Large intestine (tissue), 3 donors: ENCODE data around the gene RC3H2. TPM values are rescaled to one million over a fixed set of nuclear protein-coding genes. Genes with fewer than 3 reads are reported as not detected.
"Not testable (repeated sequence)": the region's sequence is repeated elsewhere in the genome, so short reads cannot be mapped to it uniquely, and the experiment has no call there.

ENCODE experiments used
- DNase-seq, 2 donors: peaks; one replicate each; pipeline versions ENCODE4 v3.0.0 to v3.0.0-alpha.2; 2013
- H3K27ac ChIP-seq: one replicate; pipeline ENCODE4 v1.5.1; 2013; ENCODE audit warnings: low read length
- H3K27me3 ChIP-seq: 2 replicates; pipeline ENCODE4 v1.6.1; 2013; ENCODE audit warnings: low read length; ENCODE audit not compliant: control insufficient read depth, insufficient read depth
- H3K36me3 ChIP-seq: 2 replicates; pipeline ENCODE4 v1.6.1; 2013; ENCODE audit warnings: low read length; ENCODE audit not compliant: control insufficient read depth, insufficient read depth
- H3K4me1 ChIP-seq: one replicate; pipeline ENCODE4 v1.6.1; 2013; ENCODE audit warnings: low read length; ENCODE audit not compliant: control insufficient read depth, insufficient read depth
- H3K4me3 ChIP-seq: one replicate; pipeline ENCODE4 v1.5.1; 2013; ENCODE audit warnings: low read length
- H3K9me3 ChIP-seq: one replicate; pipeline ENCODE4 v1.6.1; 2013; ENCODE audit warnings: mild to moderate bottlenecking, low read depth, low read length, moderate library complexity; ENCODE audit not compliant: control insufficient read depth
- WGBS: methylation state at CpG from one replicate; pipeline ENCODE4 v1.1.5; 2013; ENCODE audit warnings: low lambda C conversion rate; ENCODE audit not compliant: insufficient coverage; 5-methylcytosine and 5-hydroxymethylcytosine counted together
- polyA plus RNA-seq: library from polyadenylated mRNA; unstranded; fragments of 120-200 nt; gene quantifications from one replicate; pipeline ENCODE4 v1.2.1, GENCODE V29; 2013

The RC3H2 gene
- polyA plus RNA-seq, 1 donor, result 27.1 TPM

DNA sequence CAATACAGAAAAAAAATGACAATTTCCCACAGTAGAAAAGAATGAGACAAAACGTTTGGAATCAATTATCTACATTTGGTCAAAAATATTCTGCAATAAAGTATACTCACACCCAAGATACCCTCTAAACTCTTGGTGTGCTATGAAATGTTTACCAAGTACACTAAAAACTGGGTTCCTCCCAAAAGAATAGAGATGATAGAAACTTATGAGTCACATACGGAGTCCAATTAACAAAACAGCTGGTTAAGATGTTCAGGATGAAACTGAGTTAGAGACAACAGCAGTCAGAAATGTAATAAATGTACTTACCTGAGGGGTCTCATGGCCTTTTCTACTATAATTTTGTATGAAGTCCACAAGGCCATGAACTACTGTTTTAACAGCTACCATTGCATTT is 25.7 kb downstream of the RC3H2 start:
- Histone ChIP-seq H3K27ac (no peak overlapping the region), H3K4me1 (no peaks in the 10 kb centered on the region), H3K4me3 (no peak overlapping the region), H3K9me3 (no peaks in the 10 kb centered on the region), H3K27me3 (no peaks in the 10 kb centered on the region), H3K36me3 (peaks cover 56% of the 10 kb centered on the region)
- DNase-seq, result no peak
- WGBS, result no CpG with 5 or more reads among the region's 2 CpGs

DNA sequence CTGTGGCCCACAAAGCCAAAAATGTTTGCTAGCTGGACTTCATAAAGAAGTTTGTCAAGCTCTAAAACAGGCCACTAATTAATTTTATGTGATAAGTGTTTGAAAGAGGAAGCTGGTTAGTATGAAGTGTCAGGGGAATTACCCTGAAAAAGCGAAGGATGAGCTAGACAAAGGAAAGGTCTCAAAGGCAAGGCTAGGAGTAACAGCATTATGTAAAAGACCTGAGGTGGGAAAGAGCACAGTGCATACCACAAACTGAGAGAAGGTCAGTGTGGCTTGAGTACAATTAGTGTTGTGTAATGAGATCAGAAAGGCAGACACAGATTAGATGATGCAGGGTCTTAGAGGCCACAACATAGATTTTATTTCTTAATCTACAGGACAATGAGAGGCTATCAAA is 29.6 kb downstream of the RC3H2 start:
- Histone ChIP-seq H3K27ac (no peak overlapping the region), H3K4me3 (no peak overlapping the region), H3K36me3 (peaks cover 66% of the 10 kb centered on the region), H3K4me1 (no peaks in the 10 kb centered on the region), H3K9me3 (no peaks in the 10 kb centered on the region), H3K27me3 (no peaks in the 10 kb centered on the region)
- no peak for DNase-seq
- WGBS, result 100% methylated on average over 1 of the region's 1 CpG

DNA sequence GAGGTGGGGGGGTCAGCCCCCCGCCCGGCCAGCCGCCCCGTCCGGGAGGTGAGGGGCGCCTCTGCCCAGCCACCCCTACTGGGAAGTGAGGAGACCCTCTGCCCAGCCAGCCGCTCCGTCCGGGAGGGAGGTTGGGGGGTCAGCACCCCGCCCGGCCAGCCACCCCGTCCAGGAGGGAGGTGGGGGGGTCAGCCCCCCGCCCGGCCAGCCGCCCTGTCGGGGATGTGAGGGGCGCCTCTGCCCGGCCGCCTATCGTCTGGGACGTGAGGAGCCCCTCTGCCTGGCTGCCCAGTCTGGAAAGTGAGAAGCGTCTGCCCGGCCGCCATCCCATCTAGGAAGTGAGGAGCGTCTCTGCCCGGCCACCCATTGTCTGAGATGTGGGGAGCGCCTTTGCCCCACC is 37.9 kb downstream of the RC3H2 start:
- H3K9me3 ChIP-seq, DNase-seq, H3K4me3 ChIP-seq, H3K27me3 ChIP-seq, H3K27ac ChIP-seq, H3K4me1 ChIP-seq: not testable (repeated sequence)
- peaks cover 29% of the 10 kb centered on the region for H3K36me3 ChIP-seq
- WGBS, result no CpG with 5 or more reads among the region's 27 CpGs

DNA sequence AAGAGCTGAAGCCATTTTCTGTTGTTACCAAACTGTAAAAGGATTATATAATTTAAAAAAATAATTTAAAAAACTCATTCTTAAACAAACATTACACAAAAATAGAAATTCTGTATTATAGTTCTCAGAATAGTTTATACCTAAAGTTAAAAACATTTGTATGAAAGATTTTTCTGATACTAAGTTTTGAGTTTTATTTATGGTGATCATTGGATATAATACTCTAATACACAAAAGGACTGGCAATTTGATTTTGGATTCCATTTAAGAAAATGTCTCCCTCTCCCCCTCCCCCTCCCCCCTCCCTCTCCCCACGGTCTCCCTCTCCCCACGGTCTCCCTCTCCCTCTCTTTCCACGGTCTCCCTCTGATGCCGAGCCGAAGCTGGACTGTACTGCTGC is 39.1 kb downstream of the RC3H2 start:
- no peak overlapping the region for H3K27ac ChIP-seq
- H3K4me3 ChIP-seq, result no peak overlapping the region
- no CpG with 5 or more reads among the region's 5 CpGs for WGBS
- DNase-seq, result no peak
- no peaks in the 10 kb centered on the region for H3K27me3 ChIP-seq
- peaks cover 22% of the 10 kb centered on the region for H3K36me3 ChIP-seq
- no peaks in the 10 kb centered on the region for H3K4me1 ChIP-seq
- no peaks in the 10 kb centered on the region for H3K9me3 ChIP-seq

DNA sequence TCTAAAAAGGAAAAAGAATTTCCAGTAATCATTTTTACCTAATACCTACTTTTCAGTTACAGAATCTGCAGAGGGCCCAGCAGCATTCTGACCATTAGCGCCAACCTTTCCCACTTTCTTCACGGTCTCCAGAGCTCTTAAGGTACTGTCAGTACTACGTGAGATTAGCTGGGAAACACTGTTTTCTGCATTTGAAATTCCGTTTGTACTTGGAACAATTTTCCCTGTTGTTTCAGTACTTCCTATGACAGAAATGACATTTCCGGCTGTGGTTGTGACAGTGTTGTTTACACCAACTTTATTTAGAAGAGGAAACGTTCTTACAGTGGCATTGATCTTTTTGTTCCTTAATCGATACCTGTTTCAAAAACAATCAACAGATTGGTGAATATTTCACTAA is 39.9 kb downstream of the RC3H2 start:
- Histone ChIP-seq H3K9me3 (no peaks in the 10 kb centered on the region), H3K36me3 (peaks cover 20% of the 10 kb centered on the region), H3K4me1 (no peaks in the 10 kb centered on the region), H3K27me3 (no peaks in the 10 kb centered on the region), H3K27ac (no peak overlapping the region), H3K4me3 (no peak overlapping the region)
- WGBS, result 90% methylated on average over 2 of the region's 7 CpGs
- no peak for DNase-seq

DNA sequence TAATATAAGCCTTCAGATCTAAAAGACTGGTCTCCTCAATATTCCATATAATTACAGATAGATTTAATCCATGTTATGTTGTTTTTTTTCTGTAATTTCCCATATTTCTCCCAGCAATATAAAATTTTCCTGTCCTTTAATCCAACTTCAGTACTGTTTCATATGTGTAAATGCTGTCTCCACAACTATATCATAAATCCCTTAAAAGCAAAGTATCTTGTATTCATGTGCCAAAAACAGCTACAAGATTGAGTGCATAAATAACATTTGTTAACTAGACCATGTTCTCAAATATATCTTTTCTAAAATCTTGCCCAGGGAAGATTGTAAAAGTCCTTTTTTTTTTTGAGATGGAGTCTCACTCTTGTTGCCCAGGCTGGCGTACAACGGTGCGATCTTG is 41.8 kb downstream of the RC3H2 start:
- Histone ChIP-seq H3K36me3 (peaks cover 29% of the 10 kb centered on the region), H3K4me1 (no peaks in the 10 kb centered on the region)
- WGBS, result no CpG with 5 or more reads among the region's 3 CpGs

DNA sequence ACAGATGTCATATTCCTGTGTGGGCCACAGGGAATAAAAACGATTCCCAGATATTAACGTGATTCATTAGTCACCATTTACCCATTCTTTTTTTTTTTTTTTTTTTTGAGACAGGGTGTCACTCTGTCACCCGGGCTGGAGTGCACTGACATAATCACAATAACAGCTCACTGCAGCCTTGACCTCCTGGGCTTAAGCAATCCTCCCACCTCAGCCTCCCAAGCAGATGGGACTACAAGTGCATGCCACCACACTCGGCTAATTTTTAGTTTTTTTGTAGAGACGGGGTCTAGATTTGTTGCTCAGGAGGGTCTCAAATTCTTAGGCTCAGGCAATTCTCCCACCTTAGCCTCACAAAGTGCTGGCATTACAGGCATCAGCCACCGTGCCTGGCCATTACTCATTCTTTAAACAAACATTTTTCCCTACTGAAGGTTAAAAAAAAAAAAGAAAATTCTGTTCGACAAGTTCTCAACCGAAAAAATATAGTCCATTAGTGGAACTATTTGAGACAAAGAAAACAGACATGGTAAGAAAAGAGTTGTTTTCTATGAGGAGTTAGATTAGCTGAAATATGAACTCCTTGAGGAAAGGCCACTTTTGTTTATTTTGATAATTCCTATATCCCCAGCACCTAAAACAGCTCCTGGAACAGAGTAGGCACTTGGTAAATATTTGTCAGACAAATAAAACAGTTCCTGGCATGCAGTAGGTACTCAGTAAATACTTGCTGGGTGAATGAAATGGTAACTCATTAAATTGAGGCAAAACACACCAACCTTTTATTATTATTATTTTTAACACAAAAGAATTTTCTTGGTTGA is 44.6 kb downstream of the RC3H2 start:
- H3K9me3 ChIP-seq, result no peaks in the 10 kb centered on the region
- H3K4me1 ChIP-seq, result no peaks in the 10 kb centered on the region
- H3K27ac ChIP-seq, result no peak overlapping the region
- peaks cover 48% of the 10 kb centered on the region for H3K36me3 ChIP-seq
- DNase-seq, result no peak
- H3K27me3 ChIP-seq, result no peaks in the 10 kb centered on the region
- 88% methylated on average over 5 of the region's 8 CpGs for WGBS
- H3K4me3 ChIP-seq, result no peak overlapping the region

More for the DNA sequence above, 41.8 kb downstream of the RC3H2 start:
- no peak for DNase-seq
- Histone ChIP-seq H3K27ac (no peak overlapping the region), H3K27me3 (no peaks in the 10 kb centered on the region), H3K4me3 (no peak overlapping the region), H3K9me3 (no peaks in the 10 kb centered on the region)

DNA sequence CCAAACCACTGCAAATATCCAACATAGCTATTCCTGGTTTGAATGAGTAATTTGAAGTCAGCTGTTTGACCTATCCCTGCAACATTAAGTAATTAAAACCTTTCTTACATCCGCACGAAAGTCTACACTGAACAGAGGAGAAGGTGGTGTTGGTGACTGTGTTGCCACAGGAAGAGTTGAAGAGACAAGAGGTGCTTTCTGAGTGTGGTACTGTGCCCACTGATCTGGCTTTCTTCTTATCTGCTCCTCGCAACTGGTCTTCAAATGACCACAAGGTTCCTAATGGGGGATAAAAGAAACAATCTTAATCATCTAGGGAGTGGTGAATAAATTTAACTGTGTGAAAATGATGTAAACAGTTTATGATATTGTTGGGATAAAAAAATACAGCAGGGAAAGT is 47.3 kb downstream of the RC3H2 start:
- Histone ChIP-seq H3K36me3 (peaks cover 62% of the 10 kb centered on the region), H3K27me3 (no peaks in the 10 kb centered on the region), H3K27ac (no peak overlapping the region), H3K9me3 (no peaks in the 10 kb centered on the region), H3K4me1 (no peaks in the 10 kb centered on the region), H3K4me3 (no peak overlapping the region)
- DNase-seq, result no peak
- WGBS, result no CpG with 5 or more reads among the region's 3 CpGs

DNA sequence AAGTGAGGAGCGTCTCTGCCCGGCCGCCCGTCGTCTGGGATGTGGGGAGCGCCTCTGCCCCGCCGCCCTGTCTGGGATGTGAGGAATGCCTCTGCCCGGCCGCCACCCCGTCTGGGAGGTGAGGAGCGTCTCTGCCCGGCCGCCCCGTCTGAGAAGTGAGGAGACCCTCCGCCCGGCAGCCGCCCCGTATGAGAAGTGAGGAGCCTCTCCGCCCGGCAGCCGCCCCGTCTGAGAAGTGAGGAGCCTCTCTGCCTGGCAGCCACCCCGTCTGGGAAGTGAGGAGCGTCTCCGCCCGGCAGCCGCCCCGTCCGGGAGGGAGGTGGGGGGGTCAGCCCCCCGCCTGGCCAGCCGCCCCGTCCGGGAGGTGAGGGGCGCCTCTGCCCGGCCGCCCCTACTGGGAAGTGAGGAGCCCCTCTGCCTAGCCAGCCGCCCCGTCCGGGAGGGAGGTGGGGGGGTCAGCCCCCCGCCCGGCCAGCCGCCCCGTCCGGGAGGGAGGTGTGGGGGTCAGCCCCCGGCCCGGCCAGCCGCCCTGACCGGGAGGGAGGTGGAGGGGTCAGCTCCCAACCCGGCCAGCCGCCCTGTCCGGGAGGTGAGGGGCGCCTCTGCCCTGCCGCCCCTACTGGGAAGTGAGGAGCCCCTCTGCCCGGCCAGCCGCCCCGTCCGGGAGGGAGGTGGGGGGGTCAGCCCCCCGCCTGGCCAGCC is 52.9 kb downstream of the RC3H2 start:
- no CpG with 5 or more reads among the region's 59 CpGs for WGBS
- H3K4me3 ChIP-seq, result not testable (repeated sequence)
- H3K36me3 ChIP-seq, result peaks cover 45% of the 10 kb centered on the region

DNA sequence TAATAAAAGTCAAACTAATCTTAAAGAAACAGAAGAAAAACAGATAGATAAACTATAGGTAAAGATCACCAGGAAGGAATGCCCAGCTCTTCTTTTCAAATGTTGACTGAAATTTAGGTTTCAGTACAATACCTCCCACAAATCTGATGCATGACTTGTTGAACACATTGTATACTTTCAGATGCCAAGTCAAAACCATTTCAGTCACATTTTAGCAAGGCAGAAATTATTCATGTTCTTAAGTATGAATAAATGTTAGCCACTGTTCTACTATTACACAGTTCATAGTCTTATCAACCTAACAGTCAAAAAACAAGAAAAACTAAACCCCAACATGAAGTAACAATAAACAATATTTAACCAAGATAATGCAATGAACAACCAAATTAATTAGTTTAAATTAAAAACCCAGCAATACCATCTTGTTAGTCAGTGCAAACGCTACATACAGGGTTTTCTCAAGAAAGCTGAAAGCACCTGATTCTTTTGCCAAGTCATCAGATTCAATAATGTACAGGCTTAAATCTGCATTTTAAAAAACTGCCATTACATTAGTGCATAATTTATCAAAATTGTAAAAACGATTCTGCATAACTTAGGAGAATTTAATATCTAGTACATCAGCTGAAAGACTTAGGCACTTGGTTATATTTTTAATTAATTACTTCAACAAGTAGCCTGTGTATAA is 56.8 kb downstream of the RC3H2 start:
- Histone ChIP-seq H3K4me3 (no peak overlapping the region), H3K27ac (no peak overlapping the region), H3K9me3 (peaks cover 3% of the 10 kb centered on the region), H3K4me1 (no peaks in the 10 kb centered on the region), H3K36me3 (peaks cover 19% of the 10 kb centered on the region), H3K27me3 (no peaks in the 10 kb centered on the region)
- no peak for DNase-seq
- 96% methylated on average over 2 of the region's 2 CpGs for WGBS

More for the DNA sequence above, 52.9 kb downstream of the RC3H2 start:
- not testable (repeated sequence) for DNase-seq, H3K4me1 ChIP-seq, H3K27ac ChIP-seq, H3K9me3 ChIP-seq, H3K27me3 ChIP-seq
